NCI-H2029 treated with DMSO at 0.1 percent for 48 hours (cell line): ENCODE results near the gene REC8.
A peak's percentile ranks its signal among the peaks of the same experiment; 100 is the strongest.
"Not testable (repeated sequence)": the region's sequence is repeated elsewhere in the genome, so short reads cannot be mapped to it uniquely, and the experiment has no call there.

Experiments
- DNase-seq: peaks from one replicate; lab custom pipeline; 2025; lab: John Stamatoyannopoulos, UW

The REC8 gene

DNA sequence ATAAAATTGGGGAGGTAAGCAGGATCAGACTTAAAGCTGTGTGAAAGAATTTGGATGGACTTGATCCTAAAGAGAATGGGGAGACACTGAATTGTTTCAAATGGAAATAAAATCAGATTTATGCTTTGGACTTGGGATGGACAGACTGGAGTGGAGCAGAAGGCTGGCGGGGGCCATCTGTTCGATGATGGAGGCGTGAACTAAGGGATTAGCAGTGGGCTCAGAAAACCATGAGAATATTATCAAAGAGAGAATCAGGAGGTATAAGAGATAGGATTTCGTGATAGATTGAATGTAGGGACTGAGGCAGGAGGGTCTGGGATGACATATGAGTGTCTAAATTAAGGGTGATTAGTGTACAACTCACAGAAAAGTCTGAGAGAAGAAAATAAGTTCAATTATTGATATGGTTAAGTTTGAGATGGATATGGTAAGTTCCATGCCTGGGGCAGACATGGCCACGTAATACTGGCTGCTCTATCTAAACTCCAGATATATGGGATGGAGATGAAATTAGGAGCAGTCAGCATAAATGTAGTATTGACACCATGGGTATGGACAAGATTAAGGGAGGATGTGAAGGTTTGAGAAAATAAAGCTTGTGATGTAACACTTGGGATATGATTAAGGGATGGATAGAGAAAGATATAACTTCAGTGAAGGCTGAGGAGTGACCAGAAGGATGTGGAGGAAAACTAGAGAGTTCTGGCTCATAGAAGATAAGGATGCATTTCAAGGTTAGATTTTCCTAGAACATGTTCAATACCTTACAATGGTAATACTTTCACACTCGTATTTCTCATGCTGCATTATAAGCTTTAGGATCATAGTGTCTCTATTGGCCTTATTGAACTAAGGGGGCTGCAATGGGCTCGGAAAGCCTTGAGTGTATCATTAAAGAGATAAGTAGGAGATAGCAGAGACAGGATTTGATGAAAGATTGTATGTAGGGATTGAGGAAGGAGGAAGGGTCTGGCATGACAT, 32.6 kb downstream of the REC8 start:
- no peak for DNase-seq

DNA sequence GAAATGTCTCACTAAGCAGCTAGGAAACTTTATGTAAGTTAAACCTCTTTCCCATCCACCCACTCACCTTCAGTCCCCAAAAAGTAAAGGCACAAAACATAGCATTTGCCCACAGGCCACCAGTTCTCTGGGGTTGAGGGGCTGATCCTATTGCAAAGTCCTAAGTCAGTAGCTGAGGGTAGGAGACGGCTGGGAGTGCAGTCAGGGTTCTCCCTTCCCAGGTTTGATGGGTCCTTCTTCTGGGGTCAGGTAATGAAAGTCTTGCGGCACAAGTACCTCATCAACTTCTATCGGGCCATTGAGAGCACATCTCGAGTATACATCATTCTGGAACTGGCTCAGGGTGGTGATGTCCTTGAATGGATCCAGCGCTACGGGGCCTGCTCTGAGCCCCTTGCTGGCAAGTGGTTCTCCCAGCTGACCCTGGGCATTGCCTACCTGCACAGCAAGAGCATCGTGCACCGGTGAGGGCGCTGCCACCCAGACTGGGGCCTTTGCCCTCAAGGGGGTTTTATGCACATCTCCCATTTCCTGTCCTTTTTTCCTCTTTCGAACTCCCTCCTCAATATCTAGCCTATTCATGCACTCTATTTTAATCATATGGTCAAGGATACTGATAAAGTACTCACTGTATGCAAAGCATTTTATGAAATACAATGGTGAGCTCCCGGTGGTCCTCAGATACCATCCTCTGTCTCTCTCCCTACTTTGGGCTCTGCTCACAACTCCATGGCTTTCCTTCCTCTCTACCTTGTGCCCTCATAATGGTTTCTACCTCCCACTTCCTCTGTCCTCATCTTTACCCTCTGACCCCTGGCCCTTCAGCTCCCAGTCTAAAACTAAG, 34.6 kb downstream of the REC8 start:
- DNase-seq, result no peak

DNA sequence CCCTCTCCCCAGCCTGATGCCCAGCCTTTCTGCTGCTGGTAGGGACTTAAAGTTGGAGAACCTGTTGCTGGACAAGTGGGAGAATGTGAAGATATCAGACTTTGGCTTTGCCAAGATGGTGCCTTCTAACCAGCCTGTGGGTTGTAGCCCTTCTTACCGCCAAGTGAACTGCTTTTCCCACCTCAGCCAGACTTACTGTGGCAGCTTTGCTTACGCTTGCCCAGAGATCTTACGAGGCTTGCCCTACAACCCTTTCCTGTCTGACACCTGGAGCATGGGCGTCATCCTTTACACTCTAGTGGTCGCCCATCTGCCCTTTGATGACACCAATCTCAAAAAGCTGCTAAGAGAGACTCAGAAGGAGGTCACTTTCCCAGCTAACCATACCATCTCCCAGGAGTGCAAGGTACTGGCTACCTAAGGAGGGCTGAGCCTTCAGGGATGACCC, 35.2 kb downstream of the REC8 start:
- DNase-seq, result no peak

GRCh38 chr14:24207625-24208024, 35.7 kb downstream of the REC8 start:
- DNase-seq, result no peak

GRCh38 chr14:24211311-24211710, 39.4 kb downstream of the REC8 start:
- no peak for DNase-seq

GRCh38 chr14:24212924-24213865, 41.3 kb downstream of the REC8 start, which contains the start of gene CHMP4A:
TSS of gene CHMP4A (minus strand) at chr14:24213488. CDS start at chr14:24213439, 49 bp downstream.
- peak; percentile 78 for DNase-seq

DNA sequence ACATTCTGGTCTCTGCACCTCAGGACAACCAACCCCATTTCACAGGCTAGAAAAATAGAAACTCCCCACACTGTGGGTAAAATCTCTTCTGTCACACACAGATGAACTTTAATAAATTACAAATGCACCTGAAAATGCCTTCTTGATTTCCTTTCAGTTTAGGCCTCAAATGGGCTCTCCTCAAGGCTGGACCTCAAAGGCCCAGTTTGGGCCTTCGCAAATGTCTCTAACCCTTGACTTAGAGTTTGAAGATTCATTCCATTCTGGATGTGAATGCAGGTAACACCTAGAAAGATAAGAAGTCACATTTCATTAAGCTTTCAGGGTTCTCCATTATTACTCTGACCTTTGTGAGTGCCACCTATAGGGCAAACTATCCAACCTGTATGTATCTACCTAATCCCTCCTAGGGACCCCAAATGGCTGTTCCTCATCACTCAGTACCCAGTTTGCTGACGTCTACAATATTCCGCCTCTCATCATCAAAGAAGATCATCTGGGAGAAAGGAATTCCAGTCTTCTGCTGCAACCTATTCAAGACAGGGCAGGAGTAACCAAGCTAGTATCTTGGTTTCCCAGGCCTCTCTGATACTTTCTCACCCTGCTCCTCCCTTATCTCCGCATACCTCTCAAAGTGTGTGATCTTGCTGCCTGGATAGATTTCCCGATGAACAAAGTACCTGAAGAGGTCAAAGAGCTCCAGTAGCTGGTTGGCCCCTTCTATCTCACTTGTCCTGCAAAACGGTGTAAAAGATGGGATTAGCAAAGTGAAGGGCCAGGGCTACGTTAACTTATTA, 42.2 kb downstream of the REC8 start:
- DNase-seq, result no peak

DNA sequence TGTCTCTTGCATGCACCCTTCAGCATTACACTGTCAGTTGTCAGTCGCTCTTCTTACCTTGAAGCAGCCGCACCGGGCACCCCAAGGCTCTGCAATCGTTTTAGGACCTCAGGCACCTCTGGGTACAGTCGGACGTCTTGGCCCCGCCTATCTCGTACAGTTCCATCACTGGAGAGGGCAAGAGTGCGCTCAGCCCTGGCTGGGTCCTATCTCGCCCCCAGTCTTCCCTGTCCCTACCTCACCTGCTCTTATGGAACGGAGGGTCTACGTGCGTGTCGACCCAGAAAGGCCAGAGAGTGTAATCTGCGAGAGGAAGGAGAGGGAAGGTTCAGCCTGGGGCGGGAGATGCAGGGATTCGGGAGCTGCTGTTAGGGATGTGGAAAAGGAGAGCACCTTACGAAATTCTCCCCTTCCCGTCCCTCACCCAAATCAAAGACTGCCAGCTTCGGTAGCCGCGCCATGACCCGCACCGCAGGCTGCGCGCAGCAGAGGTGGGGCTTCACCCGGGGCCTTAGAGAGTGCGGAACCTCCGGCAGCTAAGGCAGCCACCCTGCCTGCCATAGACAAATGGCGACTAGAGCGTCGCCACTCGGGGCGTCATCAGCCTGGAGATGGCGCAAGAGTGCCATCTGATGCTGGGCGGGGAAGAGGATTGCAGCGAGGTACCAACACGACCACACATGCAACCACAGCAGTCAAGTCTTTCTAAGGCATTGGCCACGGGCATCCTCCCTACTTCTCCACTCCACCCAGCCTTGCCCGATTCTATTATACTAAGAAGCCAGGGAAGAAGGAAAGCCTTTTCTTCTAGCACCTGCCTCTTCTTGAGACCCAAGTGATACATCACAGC, 43.8 kb downstream of the REC8 start, which contains the start of gene MDP1:
MDP1 (minus strand) TSS at position 572 of the 850 bp plus-strand sequence; CDS start at position 461, 111 bp downstream.
- DNase-seq, result peak; percentile 36

- no peak for DNase-seq
Measured at GRCh38 chr14:24216345-24216699, 44.4 kb downstream of the REC8 start.

- not testable (repeated sequence) for DNase-seq
Measured at GRCh38 chr14:24216876-24217275, 45.0 kb downstream of the REC8 start.

DNA sequence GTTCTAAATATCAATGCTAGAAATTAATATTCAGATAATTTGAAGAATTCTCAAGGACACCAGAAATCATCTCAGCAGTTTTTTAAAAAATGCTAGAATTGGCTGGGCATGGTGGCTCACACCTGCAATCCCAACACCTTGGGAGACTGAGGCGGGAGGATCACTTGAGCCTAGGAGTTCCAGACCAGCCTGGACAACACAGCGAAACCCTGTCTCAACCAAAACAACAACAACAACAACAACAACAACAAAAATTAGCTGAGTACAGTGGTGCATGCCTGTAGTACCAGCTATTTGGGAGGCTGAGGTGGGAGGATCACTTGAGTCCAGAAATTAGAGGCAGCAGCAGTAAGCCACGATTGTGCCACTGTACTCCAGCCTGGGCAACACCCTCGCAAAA, 47.2 kb downstream of the REC8 start:
- no peak for DNase-seq

GRCh38 chr14:24219521-24219920, 47.6 kb downstream of the REC8 start:
- DNase-seq, result no peak

- not testable (repeated sequence) for DNase-seq
Measured at GRCh38 chr14:24222987-24223386, 51.1 kb downstream of the REC8 start.

GRCh38 chr14:24224618-24225071, 52.8 kb downstream of the REC8 start:
- DNase-seq, result no peak

GRCh38 chr14:24226473-24226872, 54.6 kb downstream of the REC8 start:
- DNase-seq, result no peak

DNA sequence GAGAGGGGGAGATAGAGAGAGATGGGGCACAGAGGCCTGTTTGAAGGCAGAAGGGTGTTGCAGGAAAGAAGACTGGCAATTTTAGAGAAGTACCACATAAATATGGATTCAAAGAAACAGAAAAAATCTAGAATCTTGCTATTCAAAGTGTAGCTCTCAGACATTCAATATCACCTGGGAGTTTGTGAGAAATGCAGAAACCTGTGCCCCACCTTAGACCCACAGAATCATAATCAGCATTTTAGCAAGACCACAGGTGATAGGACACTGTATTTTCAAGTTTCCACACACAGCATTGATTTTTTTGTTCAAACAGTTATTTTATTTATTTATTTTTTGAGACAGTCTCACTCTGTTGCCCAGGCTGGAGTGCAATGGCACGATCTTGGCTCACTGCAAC, 57.0 kb downstream of the REC8 start:
- DNase-seq, result no peak
